C4-2B (cell line): ENCODE measurements around the gene MINDY1.

Experiments used
- ZFX ChIP-seq: fragments of 450-650 bp; IDR thresholded peaks from 2 replicates; pipeline ENCODE4 v1.6.1; 2017
- TF ChIP-seq, protein P1 (sequence below): fragments of 450-650 bp; conservative IDR thresholded peaks from 2 replicates; pipeline ENCODE4 v1.5.1; 2017; ENCODE audit warnings: mild to moderate bottlenecking

DNA sequence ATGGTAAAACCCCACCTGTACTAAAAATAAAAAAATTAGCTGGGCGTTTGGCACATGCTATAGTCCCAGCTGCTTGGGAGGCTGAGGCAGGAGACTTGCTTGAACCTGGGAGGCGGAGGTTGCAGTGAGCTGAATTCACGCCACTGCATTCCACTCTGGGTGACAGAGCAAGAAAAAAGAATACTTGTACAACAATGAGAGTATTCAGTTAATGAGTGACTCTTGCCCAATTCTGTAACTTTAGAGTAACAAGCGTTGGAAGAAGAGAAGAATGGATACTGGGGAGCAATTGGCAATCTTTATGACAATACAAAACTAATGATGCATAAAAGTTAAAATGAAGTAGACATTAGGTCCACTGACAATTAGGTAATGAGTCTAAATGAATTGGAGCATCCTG lies 14.1 kb downstream of the MINDY1 start:
- TF ChIP-seq, protein P1, sequence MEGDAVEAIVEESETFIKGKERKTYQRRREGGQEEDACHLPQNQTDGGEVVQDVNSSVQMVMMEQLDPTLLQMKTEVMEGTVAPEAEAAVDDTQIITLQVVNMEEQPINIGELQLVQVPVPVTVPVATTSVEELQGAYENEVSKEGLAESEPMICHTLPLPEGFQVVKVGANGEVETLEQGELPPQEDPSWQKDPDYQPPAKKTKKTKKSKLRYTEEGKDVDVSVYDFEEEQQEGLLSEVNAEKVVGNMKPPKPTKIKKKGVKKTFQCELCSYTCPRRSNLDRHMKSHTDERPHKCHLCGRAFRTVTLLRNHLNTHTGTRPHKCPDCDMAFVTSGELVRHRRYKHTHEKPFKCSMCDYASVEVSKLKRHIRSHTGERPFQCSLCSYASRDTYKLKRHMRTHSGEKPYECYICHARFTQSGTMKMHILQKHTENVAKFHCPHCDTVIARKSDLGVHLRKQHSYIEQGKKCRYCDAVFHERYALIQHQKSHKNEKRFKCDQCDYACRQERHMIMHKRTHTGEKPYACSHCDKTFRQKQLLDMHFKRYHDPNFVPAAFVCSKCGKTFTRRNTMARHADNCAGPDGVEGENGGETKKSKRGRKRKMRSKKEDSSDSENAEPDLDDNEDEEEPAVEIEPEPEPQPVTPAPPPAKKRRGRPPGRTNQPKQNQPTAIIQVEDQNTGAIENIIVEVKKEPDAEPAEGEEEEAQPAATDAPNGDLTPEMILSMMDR: no peak
- TF ChIP-seq ZFX: no peak
